ENCODE results near the gene SAP130. TPM values are rescaled to one million over a fixed set of nuclear protein-coding genes. Genes with fewer than 3 reads are reported as not detected.

The SAP130 gene
- polyA plus RNA-seq, 1 of the 3 experiments (the other 2 are of a cell fraction), result 19.0 TPM

DNA sequence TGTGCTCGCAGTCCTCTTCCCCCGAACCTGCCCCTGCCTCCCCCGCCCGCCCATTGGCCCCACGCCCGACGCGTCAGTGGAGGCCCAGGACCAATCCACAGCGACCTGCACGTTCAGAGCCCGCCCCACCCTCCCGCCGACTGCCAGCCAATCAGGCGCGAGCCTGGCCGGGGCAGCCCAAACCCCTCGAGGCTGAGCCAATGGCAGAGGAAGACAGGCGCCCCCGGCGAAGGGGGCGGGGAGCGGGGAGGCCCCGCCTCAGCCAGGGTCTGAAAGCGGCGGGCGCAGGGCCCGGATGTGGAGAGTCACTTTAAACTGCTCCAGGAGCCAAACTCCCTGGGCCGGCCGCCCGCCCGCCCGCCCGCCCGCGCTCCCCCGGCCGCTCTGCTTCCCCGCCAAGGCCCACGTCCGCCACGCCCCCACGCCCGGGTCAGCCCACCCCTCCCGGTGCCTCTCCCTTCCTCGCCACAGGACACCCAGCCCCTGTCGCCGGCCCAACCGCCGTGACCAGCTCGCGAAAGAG lies 520 bp downstream of the SAP130 start (continued):
- TF ChIP-seq IRF3 (IDR thresholded peaks at IDR 0.05; ENCODE audit: low read depth, low read length) (peak; percentile 42), TEAD4 (IDR thresholded peaks at IDR 0.05; ENCODE audit: borderline replicate concordance, insufficient read depth) (no peak), EZH2phosphoT487 (IDR thresholded peaks at IDR 0.05; ENCODE audit: borderline replicate concordance, low read depth) (no peak), RCOR1 (IDR thresholded peaks at IDR 0.05; ENCODE audit: low read length) (no peak), RAD21 (IDR thresholded peaks at IDR 0.05; ENCODE audit: low read length) (no peak), SIN3A (IDR thresholded peaks at IDR 0.05; ENCODE audit: borderline replicate concordance, low read depth, low read length) (no peak)

GRCh38 chr2:128026448-128027277 lies 1.2 kb downstream of the SAP130 start:
- Histone ChIP-seq H3K79me2 (ENCODE audit: insufficient read depth) (peaks cover 53% of the 10 kb centered on the region), H3K36me3 (replicated peaks in 1 of 2; ENCODE audit: control insufficient read depth in 1 of 2, insufficient read depth in 2 of 2, low read length in 1 of 2) (peaks cover 6 to 10% of the 10 kb centered on the region in 2 experiments), H3K4me2 (peak overlapping the region; percentile 86), H3K4me1 (ENCODE audit: control insufficient read depth in 1 of 2, insufficient read depth in 2 of 2, low read depth in 1 of 2, low read length in 1 of 2) (peaks cover 0 to 3% of the 10 kb centered on the region in 2 experiments; a peak in 2 of 4 replicates), H3K9ac (peak overlapping the region; percentile 86), H3K9me2 (no peaks in the 10 kb centered on the region), H3K4me3 (ENCODE audit: low read depth in 2 of 2, low read length in 1 of 2) (peak overlapping the region; percentile 78 to 90), H3K9me3 (no peaks in the 10 kb centered on the region), H2AFZ (ENCODE audit: low read depth) (peak overlapping the region; percentile 55), H3K27ac (ENCODE audit: low read depth in 2 of 2, low read length in 1 of 2) (peak overlapping the region in 1 of 2 experiments; percentile 34; a peak in 2 of 4 replicates), H3F3A (replicated peaks; ENCODE audit: insufficient read depth) (peaks cover 6% of the 10 kb centered on the region), H4K20me1 (ENCODE audit: insufficient read depth) (peaks cover 30% of the 10 kb centered on the region), H3K27me3 (ENCODE audit: insufficient read depth) (no peaks in the 10 kb centered on the region)
- DNase-seq, result no peak
- no peak for TF ChIP-seq TEAD4 (IDR thresholded peaks at IDR 0.05; ENCODE audit: borderline replicate concordance, insufficient read depth)
- no peak for TF ChIP-seq SIN3A (IDR thresholded peaks at IDR 0.05; ENCODE audit: borderline replicate concordance, low read depth, low read length)
- no peak for TF ChIP-seq JUND (IDR thresholded peaks at IDR 0.05)
- no peak for TF ChIP-seq EP300 (IDR thresholded peaks at IDR 0.05; ENCODE audit: borderline replicate concordance in 1 of 2, low read depth in 1 of 2, low read length in 1 of 2)
- no peak for TF ChIP-seq FOSL2 (IDR thresholded peaks at IDR 0.05; ENCODE audit: borderline replicate concordance, low read depth)
- TF ChIP-seq GATA2 (CRISPR knock-in tag; IDR thresholded peaks at IDR 0.05), result no peak
- no peak for TF ChIP-seq FOXJ3 (CRISPR knock-in tag; IDR thresholded peaks at IDR 0.05)
- no peak for TF ChIP-seq NRF1 (IDR thresholded peaks at IDR 0.05; ENCODE audit: low read depth, low read length)
- TF ChIP-seq RAD21 (IDR thresholded peaks at IDR 0.05; ENCODE audit: low read length), result no peak
- no peak for TF ChIP-seq ELF1 (IDR thresholded peaks at IDR 0.05)
- WGBS (ENCODE audit: low lambda C conversion rate), result 8% methylated on average over 21 of the region's 57 CpGs
- ChIA-PET POLR2A (no interaction called here), CTCF (interaction anchor here (1.3 kb wide), 1 partner anchor 32 kb away, joined by 3 read pairs; no protein-coding TSS in a partner anchor)
